GM19239 (cell line): Measurements from ENCODE around the gene GRB14.
"Not testable (repeated sequence)": the region's sequence is repeated elsewhere in the genome, so short reads cannot be mapped to it uniquely, and the experiment has no call there.

Experiments used
- DNase-seq: peaks from one replicate; pipeline ENCODE4 v3.0.0; 2011; ENCODE audit warnings: low spot score; ENCODE audit not compliant: insufficient read length
- FAIRE-seq: peaks from 2 replicates; lab custom pipeline; 2011; peaks lifted over from hg19 to GRCh38; lab: Jason Lieb, UNC

GRB14 gene

DNA sequence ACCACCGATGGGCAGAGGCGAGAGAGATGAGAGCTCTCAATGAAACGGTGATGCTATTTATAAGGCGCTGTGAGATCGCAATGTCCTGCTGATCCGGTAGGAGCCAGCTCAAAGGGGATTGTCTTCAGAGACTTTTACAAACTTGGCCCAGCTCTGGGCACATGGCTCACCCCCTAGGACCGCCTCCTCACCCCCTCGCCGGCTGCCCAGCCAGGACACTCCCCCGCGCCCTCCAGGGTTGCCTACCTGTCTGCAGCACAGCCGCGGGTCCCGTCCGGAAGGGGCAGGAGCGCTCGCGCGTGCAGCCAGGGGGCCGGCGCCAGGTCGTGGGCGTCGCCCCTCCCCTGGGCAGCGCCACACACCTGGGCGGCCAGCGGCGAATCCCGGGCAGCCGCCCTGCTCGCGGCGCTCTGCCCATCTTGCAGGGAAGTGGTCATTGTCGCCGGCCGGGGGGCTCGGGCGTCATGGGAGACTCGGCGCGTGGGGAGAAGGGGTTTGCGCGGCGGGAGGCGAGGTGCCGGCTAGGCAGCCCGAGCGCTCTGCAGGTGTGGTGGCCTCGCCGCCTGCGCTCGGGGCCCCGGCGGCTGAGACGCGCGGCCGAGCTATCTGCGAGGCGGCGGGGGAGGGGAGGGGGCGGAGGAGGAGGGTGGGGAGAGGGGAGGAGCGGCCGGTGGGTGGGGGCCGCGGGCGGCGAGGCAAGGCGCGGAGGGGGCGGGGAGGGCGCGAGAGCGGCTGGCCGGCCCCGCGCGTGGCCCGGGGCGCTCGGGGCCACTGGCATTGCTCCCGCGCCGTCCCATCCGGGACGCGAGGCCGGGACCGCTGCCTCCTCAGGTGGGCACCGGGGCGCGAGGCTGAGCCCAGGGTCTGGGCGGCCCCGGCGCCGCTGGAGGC is at the start of gene GRB14:
TSS of gene GRB14 (minus strand) at position 610 of the 891 bp plus-strand sequence. CDS start at position 437, 173 bp downstream.
- DNase-seq (no peak), FAIRE-seq (no peak)

DNA sequence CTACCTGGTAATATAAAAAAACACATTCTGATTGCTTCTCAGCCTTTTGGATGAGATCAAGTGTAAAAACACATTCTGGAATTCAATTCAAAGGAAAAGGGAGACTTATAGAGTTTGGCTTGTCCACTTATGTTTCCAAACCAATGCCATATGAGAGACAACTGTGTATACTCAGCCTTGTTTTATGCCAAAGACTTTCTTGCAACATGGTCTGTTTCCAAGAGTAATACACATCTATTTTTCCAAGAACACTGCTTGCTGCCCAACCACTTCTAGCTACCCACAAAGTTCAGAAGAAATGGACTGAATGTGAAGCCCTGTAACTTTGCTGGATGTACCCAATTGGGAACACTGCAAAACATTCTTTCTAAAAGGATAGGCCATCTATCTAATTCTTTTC is 48.0 kb upstream of the GRB14 start:
- DNase-seq (no peak), FAIRE-seq (no peak)

DNA sequence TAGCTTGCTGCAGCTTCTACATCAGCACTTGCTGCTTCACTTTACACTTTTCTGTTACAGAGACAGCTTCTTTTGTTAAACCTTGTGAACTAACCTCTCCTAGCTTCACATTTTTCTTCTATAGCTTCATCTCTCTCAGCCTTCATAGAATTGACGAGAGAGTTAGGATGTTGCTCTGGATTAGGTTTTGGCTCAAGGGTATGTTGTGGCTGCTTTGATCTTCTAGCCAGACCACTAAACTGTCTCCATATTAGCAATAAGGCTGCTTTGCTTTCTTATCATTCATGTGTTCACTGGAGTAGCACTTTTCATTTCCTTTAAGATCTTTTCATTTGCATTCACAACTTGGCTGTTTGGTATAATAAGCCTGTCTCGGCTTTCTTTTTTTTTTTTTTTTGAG is 46.3 kb upstream of the GRB14 start:
- FAIRE-seq = no peak

DNA sequence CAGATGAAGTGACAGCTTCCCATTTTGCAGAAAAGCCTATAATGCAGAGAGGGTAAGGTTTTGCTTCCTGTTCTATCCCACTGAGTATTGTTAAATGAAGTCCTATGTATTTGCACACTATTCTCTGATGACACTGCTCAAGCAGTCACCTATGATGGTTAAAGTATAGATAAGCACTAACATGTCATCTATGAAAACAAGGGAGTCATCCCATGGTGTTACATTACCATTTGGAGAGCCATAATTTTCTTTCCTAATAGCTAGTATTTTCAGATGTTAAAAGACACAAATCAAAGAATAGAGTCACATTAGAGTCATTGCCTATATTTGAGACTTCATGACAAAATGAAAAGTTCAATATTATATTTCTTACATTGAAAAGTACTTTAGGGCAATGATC is 42.8 kb upstream of the GRB14 start:
- FAIRE-seq = no peak

More for the DNA sequence above, 46.3 kb upstream of the GRB14 start:
- DNase-seq = no peak

GRCh38 chr2:164662868-164663631 is 41.8 kb upstream of the GRB14 start:
- FAIRE-seq = no peak
- no peak for DNase-seq

More for the DNA sequence above, 42.8 kb upstream of the GRB14 start:
- DNase-seq = no peak

- FAIRE-seq (no peak), DNase-seq (no peak)
These were observed 40.8 kb upstream of the GRB14 start for GRCh38 chr2:164662066-164662465.

GRCh38 chr2:164661349-164661748 is 40.1 kb upstream of the GRB14 start:
- no peak for DNase-seq
- FAIRE-seq = no peak

- no peak for FAIRE-seq
- DNase-seq = no peak
These were observed 35.8 kb upstream of the GRB14 start for GRCh38 chr2:164657129-164657528.

GRCh38 chr2:164655750-164656149 is 34.5 kb upstream of the GRB14 start:
- FAIRE-seq = no peak
- no peak for DNase-seq

GRCh38 chr2:164655336-164655735 is 34.1 kb upstream of the GRB14 start:
- FAIRE-seq = no peak
- DNase-seq = no peak

GRCh38 chr2:164651361-164651760 is 30.1 kb upstream of the GRB14 start:
- FAIRE-seq (no peak), DNase-seq (no peak)

- no peak for DNase-seq
- FAIRE-seq = no peak
These were observed 22.9 kb upstream of the GRB14 start for GRCh38 chr2:164644036-164644700.

- no peak for FAIRE-seq
- no peak for DNase-seq
These were observed 21.8 kb upstream of the GRB14 start for GRCh38 chr2:164642946-164643555.

- DNase-seq (no peak), FAIRE-seq (no peak)
These were observed 21.0 kb upstream of the GRB14 start for GRCh38 chr2:164642268-164642667.

GRCh38 chr2:164628319-164628718 is 7.0 kb upstream of the GRB14 start:
- not testable (repeated sequence) for FAIRE-seq, DNase-seq

- DNase-seq = no peak
- FAIRE-seq = no peak
These were observed 4.2 kb upstream of the GRB14 start for GRCh38 chr2:164625378-164625971.

GRCh38 chr2:164624316-164624715 is 3.0 kb upstream of the GRB14 start:
- FAIRE-seq = no peak
- DNase-seq = no peak

DNA sequence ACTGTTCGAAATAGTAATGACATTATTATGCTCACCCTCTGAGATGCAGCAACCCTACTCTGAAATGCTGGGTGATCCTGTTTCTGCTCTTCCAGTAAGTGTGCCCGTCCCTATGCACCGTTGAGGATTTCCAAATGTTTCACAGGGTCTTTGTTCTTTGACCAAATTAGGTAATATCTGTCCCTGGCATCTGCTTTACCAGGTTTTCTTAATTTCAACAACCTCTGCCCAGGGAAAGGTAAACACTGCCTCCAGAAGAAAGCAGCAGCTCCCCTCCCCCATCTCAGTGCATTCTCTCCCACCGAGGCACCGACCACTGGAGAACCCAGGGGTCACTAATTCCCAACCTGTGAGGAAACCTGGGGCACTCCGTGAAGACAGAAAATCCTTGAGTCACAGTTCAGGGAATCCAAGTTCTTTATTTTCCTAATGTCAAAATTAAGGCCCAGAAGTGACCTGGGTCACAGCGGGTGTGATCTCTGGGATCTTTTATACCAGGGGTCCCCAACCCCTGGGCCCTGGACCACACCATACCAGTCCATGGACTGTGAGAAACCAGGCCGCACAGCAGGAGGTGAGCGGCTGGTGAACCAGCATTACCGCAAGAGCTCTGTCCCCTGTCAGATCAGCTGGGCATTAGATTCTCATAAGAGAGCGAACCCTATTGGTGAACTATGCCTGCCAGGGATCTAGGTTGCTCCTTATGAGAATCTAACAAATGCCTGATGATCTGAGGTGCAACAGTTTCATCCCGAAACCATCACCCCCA is 1.2 kb upstream of the GRB14 start:
- DNase-seq (no peak), FAIRE-seq (no peak)

DNA sequence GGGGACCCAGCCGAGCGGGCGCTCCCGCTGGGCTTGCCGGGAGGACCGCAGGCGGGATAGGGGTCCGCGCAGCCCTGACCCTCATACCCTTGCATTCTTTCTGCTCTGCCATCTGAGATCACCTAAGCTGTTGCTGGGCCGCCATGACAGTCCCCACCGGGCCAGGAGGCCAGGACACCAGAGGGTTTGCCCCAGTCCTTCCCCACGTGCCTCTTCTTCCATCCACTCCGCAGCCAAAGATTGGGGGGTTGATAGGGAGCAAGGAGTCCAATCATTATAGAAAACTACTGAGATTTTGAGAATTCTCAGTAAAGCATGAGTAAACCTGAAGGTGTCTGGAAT is 453 bp upstream of the GRB14 start:
- no peak for FAIRE-seq
- no peak for DNase-seq
